ENCODE data around the gene FRMPD2.
"Not testable (repeated sequence)": the region's sequence is repeated elsewhere in the genome, so short reads cannot be mapped to it uniquely, and the experiment has no call there.

Gene FRMPD2

DNA sequence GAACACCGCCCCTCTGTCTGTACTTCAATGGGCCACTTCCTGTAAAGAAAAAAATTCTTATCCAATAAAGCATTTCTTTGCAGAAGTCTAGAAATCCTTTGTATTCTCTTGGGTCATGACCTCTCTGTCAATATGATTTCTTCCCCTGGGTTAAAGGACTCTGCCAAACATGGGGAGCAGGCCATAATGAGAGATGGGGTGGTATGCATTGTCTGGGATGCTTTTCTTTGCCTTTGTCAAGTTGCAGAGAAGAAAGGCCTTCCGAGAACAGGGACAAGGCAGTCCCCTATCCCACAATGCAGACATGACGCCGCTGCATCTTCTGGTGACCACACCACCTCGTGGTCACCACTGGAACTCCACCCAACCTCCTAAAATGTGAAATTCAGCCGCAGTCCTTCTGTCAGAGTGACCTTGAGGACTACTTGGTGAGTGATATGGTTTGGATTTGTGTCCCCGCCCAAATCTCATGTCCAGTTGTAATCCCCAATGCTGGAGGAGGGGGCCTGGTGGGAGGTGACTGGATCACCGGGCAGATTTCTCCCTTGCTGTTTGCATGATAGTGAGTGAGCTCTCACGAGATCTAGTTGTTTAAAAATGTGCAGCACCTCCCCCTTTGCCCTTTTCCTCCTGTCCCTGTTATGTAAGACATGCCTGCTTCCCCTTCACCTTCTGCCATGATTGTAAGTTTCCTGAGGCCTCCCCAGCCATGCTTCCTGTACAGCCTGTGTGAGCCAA, 15.2 kb upstream of the FRMPD2 start:
- DNase-seq = peak; percentile 38

GRCh38 chr10:48288661-48289060, 14.2 kb upstream of the FRMPD2 start:
- no peak for DNase-seq

DNA sequence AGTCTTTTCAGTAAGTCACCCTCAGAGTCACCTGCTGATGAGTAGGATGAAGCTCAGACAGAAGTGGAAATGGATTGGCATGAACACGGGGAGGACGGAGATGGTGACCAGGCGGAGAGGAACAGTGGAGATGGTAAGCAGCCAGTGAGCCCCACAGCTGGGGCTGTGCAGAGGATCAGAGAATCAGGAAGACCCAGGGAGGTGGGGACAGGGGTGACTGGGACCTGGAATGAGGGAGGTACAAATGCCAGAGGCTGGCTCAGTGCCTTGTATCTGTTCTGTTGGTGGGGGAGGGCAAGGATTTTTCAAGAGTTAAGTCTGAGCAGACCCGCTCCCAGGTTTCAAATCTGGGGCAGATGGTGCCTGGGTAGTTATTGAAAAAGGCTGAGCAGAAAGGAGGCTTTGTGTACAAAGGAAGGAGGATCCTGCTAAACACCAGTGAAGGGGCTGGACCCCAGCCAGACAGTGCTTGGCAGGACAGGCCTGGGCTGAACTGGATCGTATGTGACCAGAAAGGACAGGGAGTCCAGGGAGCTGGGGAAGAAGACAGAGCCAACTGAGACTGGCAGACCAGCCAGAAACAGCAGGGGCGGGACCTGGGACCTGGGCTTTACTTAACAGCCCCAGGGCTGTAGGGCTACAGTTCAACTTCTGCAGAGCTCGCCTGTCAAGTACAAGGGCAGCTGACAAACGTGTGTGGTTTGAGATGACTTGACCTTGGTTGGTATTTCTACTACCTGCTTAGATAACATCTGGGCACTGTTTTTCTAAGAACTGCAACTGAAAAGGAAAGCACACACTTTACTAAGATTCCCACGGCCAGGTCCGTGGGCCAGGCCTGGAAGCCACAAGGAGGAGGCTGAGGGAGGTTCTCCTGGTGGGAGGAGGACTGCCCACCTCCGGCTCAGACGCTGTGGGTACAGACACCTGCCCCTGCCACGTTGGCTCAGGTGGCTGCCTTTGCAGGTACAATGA, 13.2 kb upstream of the FRMPD2 start:
- no peak for DNase-seq

GRCh38 chr10:48286356-48286755, 11.9 kb upstream of the FRMPD2 start:
- DNase-seq = no peak

DNA sequence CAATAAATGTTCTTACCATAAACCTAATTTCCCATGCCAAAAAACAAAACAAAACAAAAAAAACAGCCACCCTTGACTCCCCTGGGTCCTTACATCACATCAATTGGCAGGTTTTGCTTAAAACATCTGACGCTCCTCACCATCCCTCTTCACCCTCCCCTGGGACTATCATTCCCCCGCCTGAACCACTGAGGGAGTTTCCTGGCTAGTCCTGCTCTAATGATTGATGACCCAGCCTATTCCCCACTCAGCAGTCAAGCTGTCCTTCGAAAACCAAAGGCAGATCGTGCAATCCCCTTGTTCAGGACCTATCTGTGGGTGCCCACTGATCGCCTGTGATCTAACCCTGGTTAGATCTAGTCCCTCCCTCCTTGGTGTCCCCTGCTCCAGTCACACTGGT, 11.2 kb upstream of the FRMPD2 start:
- no peak for DNase-seq

DNA sequence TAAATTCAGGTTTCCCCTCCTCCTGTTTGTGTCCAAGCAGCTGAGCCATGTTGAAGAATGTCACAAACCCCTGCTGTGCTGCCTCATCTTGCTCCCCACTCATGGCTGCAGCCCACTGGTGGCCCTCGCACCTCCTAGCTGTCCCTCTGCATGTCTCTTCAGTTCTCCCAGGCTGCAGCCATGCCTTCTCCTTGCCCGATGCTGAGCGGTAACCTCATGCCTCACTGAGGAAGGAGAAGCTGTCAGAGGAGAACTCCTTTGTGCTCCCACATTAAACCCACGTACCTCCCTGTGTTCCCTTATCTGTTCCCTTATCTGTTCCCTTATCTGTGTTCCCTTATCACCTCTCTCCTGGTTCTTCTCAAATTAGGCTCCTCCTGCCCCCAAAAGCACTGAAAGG, 10.3 kb upstream of the FRMPD2 start:
- DNase-seq = no peak

DNA sequence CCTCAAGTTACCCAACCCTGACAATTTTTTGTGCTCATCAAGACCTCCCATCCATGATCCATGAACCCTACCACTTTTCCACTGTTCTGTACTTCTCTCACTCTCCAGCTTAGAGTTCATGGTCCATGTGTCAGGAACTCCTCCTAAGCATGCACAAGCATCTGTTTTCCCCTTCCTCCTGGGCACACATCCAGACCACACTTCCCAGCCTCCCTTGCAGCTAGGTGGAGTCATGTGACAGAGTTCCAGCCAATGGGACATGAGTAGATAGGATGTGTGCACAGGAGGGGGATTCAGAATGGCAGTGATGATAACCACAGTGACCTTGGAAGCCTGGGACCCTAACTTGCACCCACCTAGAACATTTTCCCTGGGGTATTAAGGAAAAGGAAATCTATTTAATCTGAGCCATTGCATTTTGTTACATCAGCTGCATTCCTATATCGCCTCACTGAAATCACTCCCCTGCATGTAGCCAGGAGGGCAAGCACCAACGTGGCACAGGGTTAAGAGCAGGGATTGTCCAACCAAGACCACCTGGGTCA, 9.6 kb upstream of the FRMPD2 start:
- no peak for DNase-seq

- no peak for DNase-seq
Measured at GRCh38 chr10:48282829-48283228, 8.3 kb upstream of the FRMPD2 start.

- not testable (repeated sequence) for DNase-seq
Measured at GRCh38 chr10:48281697-48282096, 7.2 kb upstream of the FRMPD2 start.

DNA sequence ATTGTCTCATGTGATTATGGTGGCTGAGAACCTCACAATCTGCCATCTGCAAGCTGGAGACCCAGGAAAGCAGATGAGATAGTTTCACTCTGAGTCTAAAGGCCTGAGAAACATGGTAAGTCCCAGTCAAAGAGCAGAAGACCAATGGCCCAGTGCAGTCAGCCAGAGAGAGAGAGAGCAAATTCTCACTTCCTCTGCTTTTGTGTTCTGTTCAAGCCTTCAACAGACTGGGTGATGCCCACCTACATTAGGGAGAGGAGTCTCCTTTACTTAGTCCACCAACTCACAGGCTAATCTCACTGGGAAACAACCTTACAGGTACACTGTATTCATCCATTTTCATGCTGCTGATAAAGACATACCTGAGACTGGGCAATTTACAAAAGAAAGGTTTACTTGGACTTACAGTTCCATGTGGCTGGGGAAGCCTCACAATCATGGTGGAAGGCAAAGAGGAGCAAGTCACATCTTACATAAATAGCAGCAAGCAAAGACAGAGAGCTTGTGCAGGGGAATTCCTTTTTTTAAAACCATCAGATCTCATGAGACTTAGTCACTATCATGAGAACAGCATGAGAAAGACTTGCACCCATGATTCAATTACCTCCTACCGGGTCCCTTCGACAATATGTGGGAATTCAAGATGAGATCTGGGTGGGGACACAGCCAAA, 4.7 kb upstream of the FRMPD2 start:
- no peak for DNase-seq

DNA sequence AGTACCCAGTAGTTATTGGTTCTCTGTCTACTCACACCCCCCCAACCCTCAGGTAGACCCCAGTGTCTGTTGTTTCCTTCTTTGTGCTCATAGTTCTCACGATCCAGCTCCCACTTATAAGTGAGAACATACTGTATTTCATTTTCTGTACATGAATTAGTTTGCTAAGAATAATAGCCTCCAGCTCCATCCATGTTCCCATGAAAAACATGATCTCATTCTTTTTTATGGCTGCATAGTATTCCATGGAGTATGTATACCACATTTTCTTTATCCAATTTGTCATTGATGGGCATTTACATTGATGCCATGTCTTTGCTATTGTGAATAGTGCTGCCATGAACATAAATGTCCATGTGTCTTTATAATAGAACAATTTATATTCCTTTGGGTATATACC, 2.6 kb upstream of the FRMPD2 start:
- no peak for DNase-seq

- DNase-seq = no peak
Measured at GRCh38 chr10:48273741-48274140, 755 bp downstream of the FRMPD2 start.

DNA sequence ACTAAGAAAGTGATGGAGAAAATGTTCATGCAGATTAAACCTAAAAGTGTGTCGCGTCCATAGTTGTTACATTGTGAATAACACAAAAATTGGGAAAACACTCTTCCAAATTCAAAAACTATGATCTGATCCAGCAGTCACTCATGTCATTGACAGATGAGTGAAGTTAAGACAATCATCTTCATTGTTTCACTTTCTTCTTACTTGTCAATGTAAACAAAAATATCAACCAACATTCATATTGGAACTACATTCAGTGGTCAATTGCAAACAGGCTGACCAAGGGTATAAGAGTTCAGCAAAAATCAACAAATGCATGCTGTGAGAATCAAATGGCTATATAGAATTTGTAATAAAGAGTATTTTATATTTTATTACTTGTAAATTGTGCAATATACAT, 1.8 kb downstream of the FRMPD2 start:
- no peak for DNase-seq

GRCh38 chr10:48271047-48271730, 3.3 kb downstream of the FRMPD2 start:
- DNase-seq = no peak

- DNase-seq = no peak
Measured at GRCh38 chr10:48266528-48266927, 8.0 kb downstream of the FRMPD2 start.

DNA sequence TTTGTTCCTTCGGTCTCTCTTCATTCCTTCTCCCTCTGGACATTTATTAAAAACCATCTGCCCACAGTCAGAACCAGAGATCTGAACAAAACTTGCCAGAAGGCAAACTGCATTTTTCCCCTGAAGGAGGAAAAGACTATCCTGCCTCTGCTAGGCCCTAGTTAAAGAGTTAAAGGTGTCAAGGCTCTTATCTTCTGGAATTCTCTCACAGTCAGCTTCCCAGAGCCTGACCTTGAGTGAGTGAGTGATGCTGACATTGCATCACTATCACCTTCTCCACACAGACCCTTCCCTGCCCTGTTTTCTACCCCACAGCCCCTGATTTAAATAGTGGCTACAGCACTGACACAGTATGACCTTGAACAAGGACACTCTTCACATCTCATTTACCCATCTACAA, 16.4 kb downstream of the FRMPD2 start:
- DNase-seq = no peak

- DNase-seq = no peak
Measured at GRCh38 chr10:48257407-48257961, 17.0 kb downstream of the FRMPD2 start.

GRCh38 chr10:48255722-48256121, 18.8 kb downstream of the FRMPD2 start:
- DNase-seq = no peak

- DNase-seq = no peak
Measured at GRCh38 chr10:48254750-48255512, 19.6 kb downstream of the FRMPD2 start.

DNA sequence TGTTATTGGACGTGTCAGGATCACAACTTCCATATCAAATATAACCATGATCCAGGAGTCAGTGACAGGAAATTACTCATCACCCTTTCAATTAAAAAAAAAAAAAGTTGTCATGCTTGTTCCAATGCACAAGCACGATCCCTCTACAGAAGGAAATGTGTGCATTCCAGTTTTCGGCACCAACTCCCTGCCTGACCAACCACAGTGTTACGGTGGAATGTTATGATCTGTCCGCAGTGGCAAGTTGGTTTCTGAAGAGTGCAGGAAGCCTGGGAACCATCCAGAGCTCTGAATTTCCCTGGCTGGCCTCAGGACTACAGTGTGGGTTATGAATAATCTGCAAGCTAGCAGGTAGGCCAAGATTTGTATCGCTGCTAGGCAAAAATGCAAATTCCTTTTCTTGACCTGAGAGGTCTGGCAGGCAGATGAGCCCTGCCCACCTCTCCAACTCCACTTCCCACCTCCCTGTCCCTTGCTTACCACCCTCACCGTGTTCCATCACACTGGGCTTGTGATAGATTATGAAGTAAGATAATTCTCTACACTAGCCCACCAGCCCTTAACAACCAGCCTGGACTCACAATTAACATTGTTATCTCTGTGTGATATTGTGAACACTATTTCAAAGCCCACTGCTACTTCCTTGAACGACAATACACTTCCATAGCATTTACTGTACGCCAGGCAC, 20.4 kb downstream of the FRMPD2 start:
- DNase-seq = no peak

- DNase-seq = no peak
Measured at GRCh38 chr10:48252354-48252650, 22.2 kb downstream of the FRMPD2 start.

All from CD4-positive, alpha-beta T cell treated with Interleukin-10 for 1 hour (primary cell).